Type B pancreatic cell (in vitro differentiated cells): ENCODE results near the gene FAM13A. TPM values are rescaled to one million over a fixed set of nuclear protein-coding genes. Genes with fewer than 3 reads are reported as not detected.

Experiments used
- DNase-seq: peaks from one replicate; pipeline ENCODE4 v3.0.0; 2021; ENCODE audit warnings: mixed read lengths; ENCODE audit not compliant: unreplicated experiment; ENCODE audit errors: extremely low spot score
- H3K27ac Mint-ChIP-seq: 2 replicates; pipeline ENCODE4 v1.8.0; 2021; ENCODE audit warnings: mild to moderate bottlenecking, mixed read lengths
- H3K27me3 Mint-ChIP-seq: 2 replicates; pipeline ENCODE4 v1.8.0; 2021; ENCODE audit warnings: mixed read lengths
- H3K36me3 Mint-ChIP-seq: 2 replicates; pipeline ENCODE4 v1.8.0; 2021; ENCODE audit warnings: mixed read lengths
- H3K4me1 Mint-ChIP-seq: one replicate; pipeline ENCODE4 v1.8.0; 2021; ENCODE audit warnings: mixed read lengths; ENCODE audit not compliant: unreplicated experiment
- H3K4me3 Mint-ChIP-seq: 2 replicates; pipeline ENCODE4 v1.8.0; 2021; ENCODE audit warnings: mild to moderate bottlenecking, mixed read lengths
- H3K9me3 Mint-ChIP-seq: 2 replicates; pipeline ENCODE4 v1.8.0; 2021; ENCODE audit warnings: mixed read lengths
- CTCF ChIP-seq: fragments of 200-600 bp; sonication (generic); conservative IDR thresholded peaks from 2 replicates; pipeline ENCODE4 v1.5.0; 2021; ENCODE audit warnings: antibody characterized with exemption, mild to moderate bottlenecking
- total RNA-seq: library from RNA; stranded (reverse); gene quantifications from 2 replicates; pipeline ENCODE4 v1.2.1, GENCODE V29; 2021; ENCODE audit warnings: low replicate concordance

Gene FAM13A
- total RNA-seq, 1 donor from 2014 or later, result 29.5 TPM

GRCh38 chr4:89001647-89002445, 55.1 kb downstream of the FAM13A start:
- peaks cover 19% of the 10 kb centered on the region for H3K4me1 Mint-ChIP-seq

GRCh38 chr4:89000844-89001360, 56.1 kb downstream of the FAM13A start:
- Mint-ChIP-seq H3K4me3 (no peak overlapping the region), H3K4me1 (peaks cover 19% of the 10 kb centered on the region), H3K36me3 (peaks cover 17% of the 10 kb centered on the region), H3K9me3 (no peaks in the 10 kb centered on the region), H3K27ac (peak overlapping the region; percentile 19), H3K27me3 (no peaks in the 10 kb centered on the region)
- no peak for DNase-seq
- no peak for TF ChIP-seq CTCF

More at GRCh38 chr4:89001647-89002445, 55.1 kb downstream of the FAM13A start:
- DNase-seq, result no peak
- TF ChIP-seq CTCF, result no peak
- Mint-ChIP-seq H3K9me3 (no peaks in the 10 kb centered on the region), H3K27ac (peak overlapping the region; percentile 19), H3K27me3 (no peaks in the 10 kb centered on the region), H3K36me3 (peaks cover 11% of the 10 kb centered on the region), H3K4me3 (no peak overlapping the region)

DNA sequence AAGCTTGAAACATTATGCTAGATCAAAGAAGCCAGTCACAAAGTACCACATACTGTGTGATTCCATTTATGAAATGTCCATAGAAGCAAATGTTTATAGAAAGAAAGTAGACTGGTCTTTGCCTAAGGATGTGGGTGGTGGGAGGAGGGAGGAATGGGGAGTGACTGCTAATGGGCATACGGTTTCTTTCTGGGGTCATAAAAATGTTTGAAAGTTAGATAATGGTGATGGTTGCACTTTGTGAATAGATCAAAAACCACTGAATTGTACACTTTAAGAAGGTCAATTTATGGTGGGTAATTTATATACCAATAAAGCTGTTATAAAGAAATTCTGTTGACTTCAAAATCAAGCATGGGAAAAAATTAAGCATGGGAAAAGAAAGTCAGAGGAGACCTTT, 56.6 kb downstream of the FAM13A start:
- no peak overlapping the region for H3K4me3 Mint-ChIP-seq
- H3K36me3 Mint-ChIP-seq, result peaks cover 16% of the 10 kb centered on the region
- peaks cover 19% of the 10 kb centered on the region for H3K4me1 Mint-ChIP-seq
- DNase-seq, result no peak
- peak overlapping the region; percentile 19 for H3K27ac Mint-ChIP-seq
- H3K27me3 Mint-ChIP-seq, result no peaks in the 10 kb centered on the region
- no peaks in the 10 kb centered on the region for H3K9me3 Mint-ChIP-seq
- TF ChIP-seq CTCF, result no peak

GRCh38 chr4:88999392-88999930, 57.5 kb downstream of the FAM13A start:
- no peaks in the 10 kb centered on the region for H3K27me3 Mint-ChIP-seq
- no peak for DNase-seq
- no peak overlapping the region for H3K4me3 Mint-ChIP-seq
- no peak overlapping the region for H3K27ac Mint-ChIP-seq
- H3K4me1 Mint-ChIP-seq, result peaks cover 19% of the 10 kb centered on the region
- no peaks in the 10 kb centered on the region for H3K9me3 Mint-ChIP-seq
- peaks cover 13% of the 10 kb centered on the region for H3K36me3 Mint-ChIP-seq
- TF ChIP-seq CTCF, result no peak

DNA sequence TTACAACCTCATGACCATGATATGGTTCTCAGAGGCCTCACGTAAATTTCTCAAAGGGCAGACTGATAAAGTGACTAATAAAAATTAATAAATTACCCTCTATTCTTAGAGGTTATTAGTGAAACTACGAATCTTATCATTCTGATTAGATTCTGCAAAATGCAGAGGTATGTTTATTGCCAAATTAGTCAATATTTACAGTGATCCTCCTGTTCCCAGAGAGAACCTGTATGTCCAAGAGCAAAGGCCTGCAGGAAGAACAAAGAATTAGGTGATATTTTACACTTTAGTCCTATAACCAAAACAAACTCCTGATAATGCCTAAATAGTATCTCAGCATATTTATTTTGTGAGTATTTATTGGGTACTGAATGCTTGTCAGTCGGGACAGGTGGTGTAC, 58.1 kb downstream of the FAM13A start:
- Mint-ChIP-seq H3K4me3 (no peak overlapping the region), H3K36me3 (peaks cover 17% of the 10 kb centered on the region), H3K4me1 (peaks cover 19% of the 10 kb centered on the region), H3K27ac (no peak overlapping the region), H3K27me3 (no peaks in the 10 kb centered on the region), H3K9me3 (no peaks in the 10 kb centered on the region)
- no peak for TF ChIP-seq CTCF
- DNase-seq, result no peak
